K562 (cell line): ENCODE measurements around the gene TMEM131. TPM values are rescaled to one million over a fixed set of nuclear protein-coding genes. Genes with fewer than 3 reads are reported as not detected.
A peak's percentile ranks its signal among the peaks of the same experiment; 100 is the strongest.

Source experiments
- ARID3A ChIP-seq: IDR thresholded peaks from 2 replicates; pipeline ENCODE4 v1.6.1; 2012; ENCODE audit warnings: low read depth, low read length, improper control_type of control experiment, borderline replicate concordance
- CUX1 ChIP-seq: fragments of 200-800 bp; sonication (Bioruptor generic); IDR thresholded peaks from 2 replicates; pipeline ENCODE4 v1.6.1; 2016; ENCODE audit warnings: missing genetic modification characterization, missing compliant biosample characterization
- EP300 ChIP-seq: IDR thresholded peaks from 2 replicates; pipeline ENCODE4 v1.6.1; 2012; ENCODE audit warnings: low read length, improper control_type of control experiment
- KDM5B ChIP-seq: fragments of 200-600 bp; sonication (generic); IDR thresholded peaks from 2 replicates; pipeline ENCODE4 v1.6.1; 2012; ENCODE audit warnings: low read depth, mild to moderate bottlenecking, moderate library complexity, low read length, control low read depth, inconsistent platforms; ENCODE audit not compliant: insufficient replicate concordance
- NBN ChIP-seq: fragments of 450-650 bp; IDR thresholded peaks from 2 replicates; pipeline ENCODE4 v1.6.1; 2016; ENCODE audit warnings: low read depth, mild to moderate bottlenecking
- PML ChIP-seq: IDR thresholded peaks from 2 replicates; pipeline ENCODE4 v1.6.1; 2012; ENCODE audit warnings: low read length, inconsistent platforms
- POLR3G ChIP-seq: IDR thresholded peaks from 2 replicates; pipeline ENCODE4 v1.6.1; 2011; ENCODE audit not compliant: insufficient read length, insufficient replicate concordance; ENCODE audit errors: extremely low read depth
- RNF2 ChIP-seq: sonication (generic); IDR thresholded peaks from 2 replicates; pipeline ENCODE4 v1.6.1; 2016
- SFPQ ChIP-seq: fragments of 200-400 bp; formaldehyde crosslinking; IDR thresholded peaks from 2 replicates; pipeline ENCODE4 v1.6.1; 2017; ENCODE audit warnings: mild to moderate bottlenecking, low read depth, low read length, moderate library complexity
- SLC30A9 ChIP-seq: fragments of 250-450 bp; sonication (Bioruptor Pico); IDR thresholded peaks from 2 replicates; pipeline ENCODE4 v1.8.0; 2022; ENCODE audit warnings: mild to moderate bottlenecking, moderate library complexity
- SMAD1 ChIP-seq: fragments of 150-350 bp; IDR thresholded peaks from 2 replicates; pipeline ENCODE4 v1.6.1; 2014; ENCODE audit warnings: low read length, low read depth; ENCODE audit not compliant: partially characterized antibody
- SMAD2 ChIP-seq: fragments of 150-350 bp; IDR thresholded peaks from 2 replicates; pipeline ENCODE4 v1.6.1; 2014; ENCODE audit warnings: low read depth, mild to moderate bottlenecking, low read length
- TCF15 ChIP-seq: fragments of 250-450 bp; sonication (Bioruptor Pico); IDR thresholded peaks from 2 replicates; pipeline ENCODE4 v1.8.0; 2022; ENCODE audit warnings: moderate library complexity, mild to moderate bottlenecking, inconsistent platforms
- U2AF1 ChIP-seq: fragments of 200-400 bp; formaldehyde crosslinking; optimal IDR thresholded peaks from 2 replicates; pipeline ENCODE3; 2017; ENCODE audit warnings: mild to moderate bottlenecking, low read depth, low read length, moderate library complexity
- VEZF1 ChIP-seq: fragments of 200-800 bp; sonication (Bioruptor generic); IDR thresholded peaks from 2 replicates; pipeline ENCODE4 v1.6.1; 2017; ENCODE audit warnings: missing genetic modification characterization, missing compliant biosample characterization
- ZNF740 ChIP-seq, 3 experiments: fragments of 200-800 bp in 1 of 3; sonication (Bioruptor generic) in 1 of 3; sonication (generic) in 1 of 3; formaldehyde crosslinking in 1 of 3; IDR thresholded peaks; 2 replicates each; pipeline versions ENCODE4 v1.6.1 to v1.8.0; 2016 to 2022; ENCODE audit warnings: mild to moderate bottlenecking in 2 of 3, missing compliant biosample characterization in 2 of 3, missing genetic modification characterization in 2 of 3, missing genetic modification reagents in 1 of 3
- polyA plus RNA-seq, 8 experiments: library from polyadenylated mRNA; depleted of rRNA in 4 of 8; stranded (reverse) in 5 of 8; unstranded in 3 of 8; fragments of >200 nt; fragmentation: Nextera tagmentation in 2 of 8; fragmentation: Illumina TruSeq in 1 of 8; extraction: Ambion mirVana in 2 of 8; extraction: Trizol in 1 of 8; gene quantifications; 2 replicates each; pipeline versions ENCODE4 v1.2.1 to v1.2.3, GENCODE V29; 2011 to 2014; ENCODE audit warnings: inconsistent platforms in 1 of 8, missing spikeins in 1 of 8
- total RNA-seq, 7 experiments: library from RNA; depleted of rRNA in 6 of 7; stranded (reverse); fragments of >200 nt in 6 of 7; fragmentation: Illumina TruSeq in 2 of 7; extraction: Trizol in 2 of 7; gene quantifications; 2 replicates each; pipeline versions ENCODE4 v1.2.1 to v1.2.3, GENCODE V29; 2011 to 2021; ENCODE audit warnings: low replicate concordance in 1 of 7

TMEM131 gene
- total and polyA plus RNA-seq, 9 of the 15 experiments (the other 6 are each of a cell fraction or from before 2014, with no cell fraction given) = 2.5 to 21.1 (median 12.4) TPM

DNA sequence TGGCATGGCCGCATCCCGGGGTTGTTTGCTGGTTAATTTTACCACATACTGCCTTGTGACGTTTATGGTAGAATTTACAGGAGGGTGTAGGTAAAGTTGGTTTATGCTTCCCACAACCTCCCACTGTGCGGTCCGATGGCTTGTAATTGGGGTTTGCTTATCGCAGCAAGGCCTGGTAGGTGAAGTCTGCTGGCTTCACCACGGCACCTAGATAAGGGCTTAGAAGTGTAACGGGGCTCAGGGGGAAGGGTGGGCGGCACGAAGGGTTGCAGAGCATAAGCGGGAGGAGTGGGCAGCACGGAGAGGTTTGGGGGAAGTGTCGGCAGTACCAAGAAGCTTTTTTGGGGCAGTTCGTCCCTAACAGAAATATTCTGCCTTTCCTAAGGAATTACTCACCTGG is 39.0 kb upstream of the TMEM131 start (continued):
- TF ChIP-seq U2AF1 (no peak), POLR3G (no peak), SLC30A9 (CRISPR knock-in tag) (no peak), CUX1 (CRISPR knock-in tag) (no peak), VEZF1 (CRISPR knock-in tag) (no peak), PML (no peak), SFPQ (no peak), SMAD1 (no peak), KDM5B (no peak), RNF2 (no peak), SMAD2 (no peak), NBN (no peak), EP300 (peak; percentile 15; the same call in 1 of the 2 replicates), ZNF740 (CRISPR knock-in tag; IDR thresholded peaks at IDR 0.05) (no peak), ZNF740 (tag; IDR thresholded peaks at IDR 0.05) (no peak), TCF15 (CRISPR knock-in tag) (no peak), ARID3A (no peak)
